CD4-positive, alpha-beta T cell treated with Interleukin-15 for 1 hour (primary cell): Measurements from ENCODE around the gene MARCHF10.
"Not testable (repeated sequence)": the region's sequence is repeated elsewhere in the genome, so short reads cannot be mapped to it uniquely, and the experiment has no call there.

Source experiments
- DNase-seq: peaks from one replicate; pipeline ENCODE4 v3.0.0-alpha.2; 2020

MARCHF10 gene

DNA sequence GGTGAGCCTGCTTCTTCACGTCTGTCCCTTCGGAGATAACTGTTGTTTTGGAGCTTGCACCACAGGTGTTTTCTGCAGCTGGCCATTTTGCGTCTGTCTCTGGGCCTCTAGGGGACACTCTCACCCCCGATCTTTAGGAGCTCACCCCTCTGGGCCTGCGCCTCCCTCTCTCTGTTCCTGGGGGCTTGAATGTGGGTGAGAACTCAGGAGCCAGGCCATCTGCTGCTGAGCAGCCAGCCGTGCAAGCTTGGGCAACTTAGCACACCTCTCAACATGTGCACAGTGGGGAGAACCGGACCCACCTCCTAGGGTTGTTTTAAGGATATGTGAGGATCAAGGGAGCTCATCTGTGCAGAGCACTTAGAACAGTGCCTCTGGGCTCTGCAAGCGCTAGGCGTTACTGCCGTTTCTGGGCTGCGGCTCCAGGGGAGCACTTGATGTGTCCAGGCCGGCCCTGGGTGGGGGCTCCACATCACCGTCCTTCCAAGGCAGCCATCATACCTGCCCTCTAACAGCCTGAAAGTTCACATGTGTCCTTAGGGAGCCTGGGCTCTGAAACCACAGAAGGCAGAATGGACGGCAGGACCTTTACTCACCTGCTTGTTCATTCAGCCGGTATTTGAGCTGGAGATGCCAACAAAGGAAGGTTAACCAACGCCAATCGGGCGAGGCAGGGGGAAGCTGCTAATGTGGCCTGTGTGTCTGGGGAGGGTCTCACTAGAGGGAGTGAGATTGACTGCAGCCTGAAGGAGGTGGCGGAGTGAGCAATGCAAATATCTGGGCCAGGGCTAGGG, 114.3 kb downstream of the MARCHF10 start:
- no peak for DNase-seq

DNA sequence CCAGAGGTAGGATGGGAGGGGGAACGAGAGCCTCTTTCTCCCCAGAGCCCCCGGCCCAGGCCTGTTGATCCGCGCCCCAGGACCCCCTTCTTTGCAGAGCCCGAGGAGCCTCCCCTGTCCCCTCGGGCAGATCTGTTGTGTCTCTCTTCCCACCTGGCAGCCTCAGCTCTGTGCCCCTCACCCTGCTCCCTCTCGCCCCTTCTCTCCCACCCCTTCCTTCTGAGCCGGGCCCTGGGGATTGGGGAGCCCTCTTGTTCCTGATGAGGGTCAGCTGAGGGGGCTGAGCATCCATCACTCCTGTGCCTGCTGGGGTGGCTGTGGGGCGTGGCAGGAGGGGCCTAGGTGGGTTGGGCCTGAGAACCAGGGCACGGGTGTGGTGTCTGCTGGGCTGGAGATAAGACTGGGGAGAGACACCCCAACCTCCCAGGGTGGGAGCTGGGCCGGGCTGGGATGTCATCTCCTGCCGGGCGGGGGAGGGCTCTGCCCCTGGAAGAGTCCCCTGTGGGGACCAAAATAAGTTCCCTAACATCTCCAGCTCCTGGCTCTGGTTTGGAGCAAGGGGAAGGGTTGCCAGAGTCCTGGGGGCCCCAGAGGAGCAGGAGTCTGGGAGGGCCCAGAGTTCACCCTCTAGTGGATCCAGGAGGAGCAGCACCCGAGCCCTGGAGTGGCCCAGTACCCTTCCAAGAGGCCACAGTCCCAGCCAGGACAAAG, 115.2 kb downstream of the MARCHF10 start:
- DNase-seq: no peak

DNA sequence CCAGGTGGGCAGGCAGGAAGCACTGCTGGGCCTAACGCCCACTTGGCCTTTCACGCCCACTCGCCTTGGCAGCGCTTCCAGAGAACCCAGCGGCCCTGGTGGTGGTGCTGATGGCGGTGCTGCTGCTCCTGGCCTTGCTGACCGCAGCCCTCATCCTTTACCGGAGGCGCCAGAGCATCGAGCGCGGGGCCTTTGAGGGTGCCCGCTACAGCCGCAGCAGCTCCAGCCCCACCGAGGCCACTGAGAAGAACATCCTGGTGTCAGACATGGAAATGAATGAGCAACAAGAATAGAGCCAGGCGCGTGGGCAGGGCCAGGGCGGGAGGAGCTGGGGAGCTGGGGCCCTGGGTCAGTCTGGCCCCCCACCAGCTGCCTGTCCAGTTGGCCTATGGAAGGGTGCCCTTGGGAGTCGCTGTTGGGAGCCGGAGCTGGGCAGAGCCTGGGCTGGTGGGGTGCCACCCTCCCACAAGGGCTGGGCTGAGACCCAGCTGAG, 115.9 kb downstream of the MARCHF10 start:
- no peak for DNase-seq

DNA sequence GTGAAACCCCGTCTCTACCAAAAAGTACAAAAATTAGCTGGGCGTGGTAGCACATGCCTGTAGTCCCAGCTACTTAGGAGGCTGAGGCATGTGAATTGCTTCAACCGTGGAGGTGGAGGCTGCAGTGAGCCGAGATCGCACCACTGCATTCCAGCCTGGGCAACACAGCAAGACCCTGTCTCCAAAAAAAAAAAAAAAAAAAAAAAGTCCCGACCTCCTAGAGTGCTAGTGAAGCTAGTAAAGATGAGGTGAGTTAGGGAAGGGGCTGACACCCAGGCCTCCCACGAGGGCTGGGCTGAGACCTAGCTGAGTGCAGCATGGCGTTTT, 116.6 kb downstream of the MARCHF10 start:
- not testable (repeated sequence) for DNase-seq

DNA sequence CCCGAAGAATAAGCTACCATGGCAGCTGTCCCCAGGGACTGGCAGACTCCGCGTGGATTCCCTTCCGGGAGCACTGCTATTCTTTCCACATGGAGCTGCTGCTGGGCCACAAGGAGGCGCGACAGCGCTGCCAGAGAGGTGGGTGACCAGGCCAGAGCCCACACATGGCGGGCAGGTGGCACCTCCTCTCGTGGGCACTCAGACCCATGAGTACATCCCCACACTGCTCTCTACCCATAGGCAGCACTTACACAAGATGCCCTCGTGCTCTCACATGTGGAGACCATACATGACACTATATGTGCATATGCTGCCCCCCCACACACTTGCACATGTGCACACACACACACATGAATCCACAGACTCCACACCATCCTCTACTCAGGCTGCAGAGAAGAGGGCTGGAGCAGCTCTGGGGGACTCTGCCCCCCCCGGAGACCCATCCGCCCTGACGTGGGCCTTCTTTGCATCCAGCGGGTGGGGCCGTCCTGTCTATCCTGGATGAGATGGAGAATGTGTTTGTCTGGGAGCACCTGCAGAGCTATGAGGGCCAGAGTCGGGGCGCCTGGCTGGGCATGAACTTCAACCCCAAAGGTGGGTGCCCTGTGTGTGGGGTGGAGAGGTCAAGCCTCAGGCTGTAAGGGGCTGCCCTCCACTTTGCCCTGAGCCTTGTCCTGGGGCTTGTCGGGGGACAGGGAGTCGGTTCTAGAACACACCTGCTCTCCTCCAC, 117.8 kb downstream of the MARCHF10 start:
- no peak for DNase-seq

DNA sequence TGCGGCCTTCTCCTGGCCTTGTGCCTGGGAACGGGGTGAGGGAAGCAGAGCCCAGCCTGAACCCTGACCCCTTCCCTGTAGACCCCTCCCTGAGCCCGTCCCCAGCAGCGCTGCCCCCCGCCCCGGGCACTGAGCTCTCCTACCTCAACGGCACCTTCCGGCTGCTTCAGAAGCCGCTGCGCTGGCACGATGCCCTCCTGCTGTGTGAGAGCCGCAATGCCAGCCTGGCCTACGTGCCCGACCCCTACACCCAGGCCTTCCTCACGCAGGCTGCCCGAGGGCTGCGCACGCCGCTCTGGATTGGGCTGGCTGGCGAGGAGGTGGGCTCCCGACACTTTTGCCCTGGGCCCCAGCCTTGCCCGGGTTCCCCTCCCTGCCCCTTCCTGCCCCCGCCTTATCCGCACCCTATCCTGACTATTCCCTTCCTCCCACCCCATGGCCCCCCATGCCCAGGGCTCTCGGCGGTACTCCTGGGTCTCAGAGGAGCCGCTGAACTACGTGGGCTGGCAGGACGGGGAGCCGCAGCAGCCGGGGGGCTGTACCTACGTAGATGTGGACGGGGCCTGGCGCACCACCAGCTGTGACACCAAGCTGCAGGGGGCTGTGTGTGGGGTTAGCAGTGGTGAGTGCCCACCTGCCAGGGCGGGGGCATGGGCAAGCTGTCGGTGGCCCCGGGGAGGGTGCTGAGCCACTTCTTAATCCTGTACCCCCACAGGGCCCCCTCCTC, 118.5 kb downstream of the MARCHF10 start:
- no peak for DNase-seq

DNA sequence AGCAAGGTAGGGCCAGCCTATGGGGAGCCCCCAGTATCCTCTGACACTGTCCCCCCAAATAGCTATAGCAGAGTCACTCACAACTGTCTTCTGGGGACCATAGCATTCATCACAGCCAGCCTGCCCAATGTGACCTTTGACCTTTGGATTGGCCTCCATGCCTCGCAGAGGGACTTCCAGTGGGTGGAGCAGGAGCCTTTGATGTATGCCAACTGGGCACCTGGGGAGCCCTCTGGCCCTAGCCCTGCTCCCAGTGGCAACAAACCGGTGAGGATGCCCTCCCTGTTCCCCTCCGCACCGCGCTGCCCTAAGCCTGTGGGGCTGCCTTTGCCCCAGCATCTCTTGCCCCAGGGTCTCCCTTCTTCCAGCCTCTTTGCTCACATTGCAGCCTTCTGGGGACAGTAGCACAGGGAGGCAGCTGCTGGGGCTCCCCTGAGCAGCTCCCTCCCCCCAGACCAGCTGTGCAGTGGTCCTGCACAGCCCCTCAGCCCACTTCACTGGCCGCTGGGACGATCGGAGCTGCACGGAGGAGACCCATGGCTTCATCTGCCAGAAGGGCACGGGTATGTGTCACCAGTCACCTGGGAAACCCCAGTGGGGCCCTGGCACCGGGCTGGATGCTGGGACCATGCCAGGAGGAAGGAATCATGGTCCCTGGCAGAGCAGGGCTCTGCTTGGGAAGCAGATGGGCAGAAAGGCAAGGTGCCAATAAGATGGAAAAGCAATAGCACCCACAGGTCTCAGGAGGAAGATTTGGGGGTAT, 119.5 kb downstream of the MARCHF10 start:
- DNase-seq: no peak

DNA sequence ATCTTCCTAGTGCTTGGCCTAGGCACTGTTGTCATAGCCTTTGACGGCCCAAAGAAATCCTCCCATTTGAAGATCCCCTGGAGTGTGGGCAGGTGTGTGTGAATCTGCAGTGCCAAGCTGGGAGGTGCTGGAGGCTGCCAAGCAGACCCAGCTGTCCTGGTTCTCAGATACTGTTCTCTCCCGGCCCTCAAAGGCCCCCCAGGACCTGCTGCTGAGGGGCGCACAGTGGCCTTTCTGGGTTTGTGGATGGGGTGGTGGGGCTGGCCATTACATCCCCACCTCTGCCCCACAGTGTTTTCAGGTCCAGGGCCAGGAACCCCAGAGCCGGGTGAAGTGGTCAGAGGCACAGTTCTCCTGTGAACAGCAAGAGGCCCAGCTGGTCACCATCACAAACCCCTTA, 120.1 kb downstream of the MARCHF10 start:
- DNase-seq: no peak

DNA sequence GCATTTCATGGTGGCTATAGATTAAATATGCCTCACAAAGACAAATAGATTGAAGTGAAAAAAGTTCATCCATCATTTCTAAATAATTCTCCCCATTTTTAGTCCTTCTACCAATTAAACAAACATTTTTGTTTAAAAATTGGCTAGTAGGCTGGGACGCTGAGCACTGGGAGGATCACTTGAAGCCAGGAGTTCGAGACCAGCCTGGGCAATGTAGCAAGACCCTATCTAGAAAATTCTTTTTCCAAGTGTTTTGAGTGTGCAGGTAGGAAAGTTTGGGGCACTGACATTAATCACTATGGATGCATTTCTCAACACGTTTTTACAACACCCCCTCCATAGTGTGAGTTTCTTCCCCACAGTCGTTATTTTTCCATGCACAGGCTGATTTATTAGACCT, 123.9 kb downstream of the MARCHF10 start:
- DNase-seq: no peak

DNA sequence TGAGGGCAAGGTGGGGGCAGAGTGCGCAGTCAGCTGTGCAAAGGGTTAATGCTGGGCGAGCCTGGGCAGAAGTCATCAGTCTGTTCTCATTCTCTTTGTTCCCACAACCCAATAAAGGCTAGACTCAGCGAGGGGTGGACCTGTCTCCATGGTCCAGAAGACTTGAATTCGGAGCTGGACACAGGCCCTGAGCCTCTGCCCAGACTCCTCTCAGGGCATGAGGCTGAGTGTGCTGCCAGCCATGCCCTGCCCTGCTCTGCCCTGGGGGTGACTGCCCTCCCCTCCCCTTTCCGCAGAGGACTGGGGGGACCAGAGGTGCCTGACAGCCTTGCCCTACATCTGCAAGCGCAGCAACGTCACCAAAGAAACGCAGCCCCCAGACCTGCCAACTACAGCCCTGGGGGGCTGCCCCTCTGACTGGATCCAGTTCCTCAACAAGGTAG, 126.2 kb downstream of the MARCHF10 start:
- DNase-seq: no peak

DNA sequence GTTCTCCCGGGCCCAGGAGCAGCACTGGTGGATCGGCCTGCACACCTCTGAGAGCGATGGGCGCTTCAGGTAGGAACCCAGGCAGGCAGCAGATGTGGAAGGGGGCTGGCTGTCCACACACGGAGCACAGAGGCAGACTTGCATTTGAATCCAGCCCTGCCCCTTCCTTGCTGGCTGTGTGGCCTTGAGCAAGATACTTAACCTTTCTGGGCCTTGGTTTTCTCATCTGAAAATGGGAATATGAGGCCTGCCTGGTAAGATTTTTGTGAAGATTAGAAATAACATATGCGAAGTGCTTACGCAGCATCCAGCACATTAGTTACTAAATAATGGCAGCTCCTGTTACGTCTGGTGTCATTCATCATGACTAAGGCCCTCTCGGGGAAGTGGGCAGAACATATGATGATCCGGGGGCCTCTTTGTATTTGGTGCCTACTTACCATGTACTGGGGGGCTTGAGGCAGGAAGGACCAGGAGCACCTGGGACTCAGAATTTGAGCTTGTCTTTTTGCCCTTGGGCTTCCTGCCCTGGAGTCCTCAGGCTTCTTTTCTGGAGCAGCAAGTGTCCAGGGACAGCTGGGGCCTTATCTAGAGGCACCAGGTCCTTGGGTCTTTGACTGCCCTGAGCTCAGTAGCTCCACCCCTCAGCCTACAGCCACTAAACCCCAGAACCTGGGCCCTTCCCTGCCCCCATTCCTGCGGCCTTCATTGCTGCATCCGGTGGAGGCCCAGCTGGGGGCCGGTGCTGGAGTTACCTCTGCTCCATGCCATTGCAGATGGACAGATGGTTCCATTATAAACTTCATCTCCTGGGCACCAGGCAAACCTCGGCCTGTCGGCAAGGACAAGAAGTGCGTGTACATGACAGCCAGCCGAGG, 126.8 kb downstream of the MARCHF10 start:
- no peak for DNase-seq

DNA sequence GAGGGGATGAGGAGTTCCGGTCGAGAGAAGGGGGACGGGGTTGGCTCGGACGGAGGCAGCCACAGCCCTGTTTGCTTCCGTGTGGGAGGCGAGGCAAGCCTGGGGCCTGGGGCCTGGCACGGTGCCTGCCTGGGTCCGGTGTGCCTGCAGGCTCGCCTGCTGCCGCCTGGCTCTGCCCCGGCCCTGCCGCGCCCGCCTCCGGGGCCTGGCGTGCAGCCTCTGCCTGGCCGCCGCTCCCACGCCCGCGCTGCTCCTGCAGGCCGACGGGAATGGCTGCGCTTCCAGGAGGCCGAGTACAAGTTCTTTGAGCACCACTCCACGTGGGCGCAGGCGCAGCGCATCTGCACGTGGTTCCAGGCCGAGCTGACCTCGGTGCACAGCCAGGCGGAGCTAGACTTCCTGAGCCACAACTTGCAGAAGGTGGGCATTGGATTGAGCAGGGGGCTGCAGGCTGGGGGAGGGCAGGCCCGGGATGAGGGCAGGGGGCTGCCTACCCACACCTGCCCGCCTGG, 127.5 kb downstream of the MARCHF10 start:
- no peak for DNase-seq

DNA sequence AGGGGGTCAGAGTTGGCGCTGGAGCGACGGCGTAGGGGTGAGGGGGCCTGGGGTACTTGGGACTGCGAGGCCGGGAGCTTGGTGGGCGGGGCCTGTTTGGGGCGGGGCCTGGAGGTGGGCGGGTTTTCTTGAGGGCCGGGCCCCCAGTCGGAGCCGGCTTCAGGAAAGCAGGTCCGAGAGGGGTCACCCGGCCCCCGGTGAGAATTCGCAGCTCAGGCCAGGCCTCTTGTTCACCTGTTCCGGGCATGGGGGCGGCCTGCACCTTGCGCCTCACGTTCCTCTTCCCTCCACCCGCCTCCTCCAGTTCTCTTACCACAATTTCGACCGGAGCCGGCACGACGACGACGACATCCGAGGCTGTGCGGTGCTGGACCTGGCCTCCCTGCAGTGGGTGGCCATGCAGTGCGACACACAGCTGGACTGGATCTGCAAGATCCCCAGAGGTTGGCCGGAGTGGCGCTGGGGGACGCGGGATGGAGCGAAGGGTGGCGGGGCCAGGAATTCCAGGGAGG, 128.2 kb downstream of the MARCHF10 start:
- DNase-seq: no peak

DNA sequence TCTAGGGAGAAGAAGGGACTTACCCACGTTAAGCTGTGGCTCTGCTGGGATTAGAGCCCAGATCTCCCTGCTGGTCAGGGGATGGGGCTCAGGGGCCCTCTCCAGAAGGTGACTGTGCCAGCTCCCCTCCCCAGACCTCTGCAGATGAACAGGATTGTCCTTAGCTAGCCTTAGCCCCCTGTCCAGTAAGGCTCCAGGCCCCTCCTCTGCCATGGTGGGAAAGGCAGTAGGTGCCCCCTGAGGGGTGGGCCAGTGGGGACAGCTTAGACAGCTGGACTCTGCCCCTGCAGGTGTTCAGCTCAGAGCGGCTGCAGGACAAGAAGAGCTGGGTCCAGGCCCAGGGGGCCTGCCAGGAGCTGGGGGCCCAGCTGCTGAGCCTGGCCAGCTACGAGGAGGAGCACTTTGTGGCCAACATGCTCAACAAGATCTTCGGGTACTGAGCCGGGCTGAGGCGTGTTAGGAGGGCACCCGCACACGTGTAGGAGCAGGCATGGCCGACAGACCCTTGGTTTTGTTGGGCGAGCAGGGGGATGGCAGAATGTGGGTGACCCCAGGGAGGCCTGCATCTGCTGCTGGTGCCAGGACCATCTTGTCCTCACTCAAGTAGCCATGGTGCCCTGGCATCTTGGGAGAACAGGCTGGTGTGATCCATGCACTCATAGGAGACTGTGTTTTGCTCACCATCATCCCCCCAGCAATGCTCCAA, 129.7 kb downstream of the MARCHF10 start:
- no peak for DNase-seq

DNA sequence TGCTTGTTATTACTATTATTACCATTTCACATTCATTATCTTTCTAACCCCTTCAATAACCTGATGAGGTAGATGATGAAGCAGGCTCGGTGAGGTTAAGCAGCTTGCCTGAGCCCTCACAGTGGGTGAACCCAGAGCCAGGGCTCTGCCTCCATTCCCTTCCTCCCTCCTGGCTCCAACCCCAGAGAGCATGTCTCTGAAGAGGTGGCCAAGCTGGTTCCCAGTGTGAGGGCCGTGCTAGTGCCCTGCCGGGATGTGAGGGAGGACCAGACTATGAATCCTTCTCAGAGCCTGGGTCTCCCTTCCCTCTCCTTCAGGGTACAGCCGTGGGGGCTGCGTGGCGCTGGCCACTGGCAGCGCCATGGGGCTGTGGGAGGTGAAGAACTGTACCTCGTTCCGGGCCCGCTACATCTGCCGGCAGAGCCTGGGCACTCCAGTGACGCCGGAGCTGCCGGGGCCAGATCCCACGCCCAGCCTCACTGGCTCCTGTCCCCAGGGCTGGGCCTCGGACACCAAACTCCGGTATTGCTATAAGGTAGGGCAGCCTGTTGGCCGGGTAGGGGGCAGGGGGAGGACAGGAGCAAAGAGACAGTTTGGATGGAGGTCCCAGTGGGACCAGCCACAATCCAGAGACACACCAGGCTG, 131.0 kb downstream of the MARCHF10 start:
- DNase-seq: no peak

DNA sequence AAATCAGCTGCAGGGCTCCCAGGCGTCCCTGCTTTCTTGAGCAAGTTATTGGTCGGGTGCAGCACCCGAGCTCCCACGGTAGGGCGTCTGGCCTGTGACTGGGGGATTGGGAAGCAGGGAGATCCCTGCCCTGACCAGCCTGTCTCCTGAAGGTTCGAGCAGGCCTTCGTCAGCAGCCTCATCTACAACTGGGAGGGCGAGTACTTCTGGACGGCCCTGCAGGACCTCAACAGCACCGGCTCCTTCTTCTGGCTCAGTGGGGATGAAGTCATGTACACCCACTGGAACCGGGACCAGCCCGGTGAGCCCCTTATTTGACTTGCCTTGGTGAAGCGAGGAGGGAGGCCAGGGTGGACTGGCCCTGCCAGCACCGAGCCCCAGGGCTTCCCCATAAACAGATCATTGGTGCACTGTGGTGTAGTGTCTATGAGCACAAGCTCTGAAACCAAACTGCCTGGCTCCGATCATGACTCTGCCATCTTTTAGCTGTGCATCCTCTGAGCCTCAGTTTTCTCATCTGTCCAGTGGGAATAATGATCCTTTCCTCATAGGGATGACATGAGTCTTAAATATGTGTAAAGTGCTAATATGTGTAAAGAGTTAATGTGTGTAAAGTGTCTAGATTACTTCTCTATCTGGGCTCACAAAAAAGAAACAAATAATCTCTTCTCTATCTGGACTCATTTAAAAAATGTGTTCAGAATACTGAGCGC, 131.7 kb downstream of the MARCHF10 start:
- DNase-seq: no peak

DNA sequence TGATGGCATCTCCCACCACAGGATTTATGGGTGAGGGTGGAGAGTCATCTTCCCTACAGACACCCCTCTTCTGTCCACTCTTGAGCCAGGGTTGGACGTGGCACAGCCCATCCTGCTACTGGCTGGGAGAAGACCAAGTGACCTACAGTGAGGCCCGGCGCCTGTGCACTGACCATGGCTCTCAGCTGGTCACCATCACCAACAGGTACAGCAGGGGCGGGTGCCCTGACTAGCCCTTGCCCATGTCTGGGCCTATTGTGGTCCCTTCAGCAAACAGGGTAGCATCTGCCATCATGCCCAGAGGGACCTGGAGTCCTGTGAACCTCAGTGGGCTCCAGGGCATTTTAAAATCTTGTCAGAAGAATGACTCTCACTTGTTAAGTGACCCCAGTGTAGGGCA, 132.4 kb downstream of the MARCHF10 start:
- DNase-seq: no peak

DNA sequence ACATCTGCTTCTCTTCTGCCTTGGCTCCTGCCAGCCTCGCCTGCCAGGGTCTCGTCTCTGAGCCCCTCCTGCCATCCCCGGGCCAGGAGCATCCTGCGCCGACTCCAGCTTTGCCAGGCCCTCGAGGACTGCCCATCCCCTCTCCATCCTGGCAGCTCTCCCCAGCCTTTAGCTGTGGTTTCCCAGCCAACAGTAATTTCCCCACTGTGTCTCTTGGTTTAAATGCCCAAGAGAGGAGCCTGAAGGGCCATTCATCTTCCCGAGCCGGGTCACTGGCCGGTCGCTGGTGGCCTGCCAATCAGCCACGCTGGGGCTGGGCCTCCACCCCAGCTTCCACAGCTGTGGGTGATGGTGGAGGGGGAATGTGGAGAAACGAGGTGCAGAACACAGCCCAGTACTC, 132.9 kb downstream of the MARCHF10 start:
- no peak for DNase-seq

DNA sequence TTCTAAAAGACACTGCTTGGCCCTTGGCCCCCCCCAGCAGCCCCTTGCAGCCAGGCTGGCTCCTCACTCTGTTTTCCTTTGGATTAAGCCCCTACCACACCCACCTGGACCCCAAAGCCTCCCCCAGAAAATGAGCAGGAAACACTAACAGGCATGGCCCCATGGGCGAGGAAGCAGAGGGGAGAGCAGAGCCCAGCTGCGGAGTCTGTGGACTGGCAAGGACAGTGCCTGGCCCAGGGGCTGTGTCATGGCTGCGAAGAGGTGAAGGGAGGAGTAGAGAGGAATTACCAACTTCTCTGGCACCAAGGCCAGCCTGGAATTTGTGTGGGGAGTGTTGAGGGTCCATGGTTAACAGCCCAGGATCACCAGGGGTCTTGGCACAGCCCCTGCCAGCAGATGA, 133.3 kb downstream of the MARCHF10 start:
- DNase-seq: no peak
